NCI-H2107 treated with DMSO at 0.1 percent for 48 hours (cell line): ENCODE measurements around the gene LSM5.
"Not testable (repeated sequence)": the region's sequence is repeated elsewhere in the genome, so short reads cannot be mapped to it uniquely, and the experiment has no call there.

ENCODE experiments used
- DNase-seq: peaks from one replicate; lab custom pipeline; 2025; ENCODE audit not compliant: unreplicated experiment; lab: John Stamatoyannopoulos, UW

Gene LSM5

GRCh38 chr7:32506266-32507054 lies 16.3 kb upstream of the LSM5 start:
- DNase-seq, result no peak

GRCh38 chr7:32502728-32503127 lies 12.5 kb upstream of the LSM5 start:
- DNase-seq, result no peak

- DNase-seq, result no peak
These were observed 11.3 kb upstream of the LSM5 start for GRCh38 chr7:32501522-32501921.

GRCh38 chr7:32500922-32501341 lies 10.8 kb upstream of the LSM5 start:
- DNase-seq, result no peak

GRCh38 chr7:32500216-32500615 lies 10.0 kb upstream of the LSM5 start:
- DNase-seq, result not testable (repeated sequence)

DNA sequence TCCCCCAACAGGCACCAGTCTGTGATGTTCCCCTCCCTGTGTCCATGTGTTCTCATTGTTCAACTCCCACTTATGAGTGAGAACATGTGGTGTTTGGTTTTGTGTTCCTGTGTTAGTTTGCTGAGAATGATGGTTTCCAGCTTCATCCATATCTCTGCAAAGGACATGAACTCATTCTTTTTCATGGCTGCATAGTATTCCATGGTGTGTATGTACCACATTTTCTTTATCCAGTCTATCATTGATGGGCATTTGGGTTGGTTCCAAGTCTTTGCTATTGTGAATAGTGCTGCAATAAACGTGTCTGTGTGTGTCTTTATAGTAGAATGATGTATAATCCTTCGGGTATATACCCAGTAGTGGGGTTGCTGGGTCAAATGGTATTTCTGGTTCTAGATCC lies 9.6 kb upstream of the LSM5 start:
- DNase-seq, result not testable (repeated sequence)

DNA sequence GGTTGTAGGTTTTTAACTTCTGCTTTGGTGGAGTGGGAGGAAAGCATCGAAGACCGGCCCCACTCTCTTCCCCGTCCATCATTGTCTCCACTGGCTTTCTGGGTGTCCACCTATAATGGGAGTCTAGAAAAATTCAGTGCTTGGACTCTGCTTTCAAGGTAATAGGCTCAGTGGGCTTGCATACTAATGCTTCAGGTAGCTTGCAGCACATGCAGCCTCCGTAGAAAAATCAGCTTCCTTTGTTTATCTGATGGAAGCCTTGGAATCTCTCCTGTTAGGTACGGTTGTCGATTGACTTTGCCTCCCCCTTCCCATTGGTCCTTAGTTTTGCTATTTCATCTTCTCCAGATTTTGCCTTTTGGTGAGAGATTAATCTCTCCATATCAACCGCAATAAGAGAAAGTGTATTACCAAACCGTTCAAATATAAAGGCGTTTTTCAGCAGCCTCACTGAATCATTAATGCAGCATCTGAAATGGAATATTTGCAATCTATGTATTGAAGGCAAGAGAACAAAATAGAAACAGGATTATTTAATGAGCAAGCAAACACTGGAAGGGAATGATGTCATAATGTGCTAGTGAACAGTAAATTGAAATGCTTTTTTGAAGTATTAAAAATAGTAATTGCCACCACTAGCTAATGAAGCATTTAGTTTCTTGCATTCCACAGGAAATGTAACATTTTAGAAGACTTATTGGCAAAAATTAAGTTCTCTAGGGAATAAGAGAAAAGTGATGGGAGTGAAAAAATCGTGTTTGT lies 6.1 kb upstream of the LSM5 start:
- no peak for DNase-seq

- peak; percentile 81 for DNase-seq
These were observed 5.3 kb upstream of the LSM5 start, which contains the start of gene AVL9 for GRCh38 chr7:32495298-32496051. Gene AVL9 (plus strand): TSS chr7:32495489. CDS start chr7:32495710, 221 bp downstream.

GRCh38 chr7:32494946-32495297 lies 4.7 kb upstream of the LSM5 start:
- DNase-seq, result no peak

DNA sequence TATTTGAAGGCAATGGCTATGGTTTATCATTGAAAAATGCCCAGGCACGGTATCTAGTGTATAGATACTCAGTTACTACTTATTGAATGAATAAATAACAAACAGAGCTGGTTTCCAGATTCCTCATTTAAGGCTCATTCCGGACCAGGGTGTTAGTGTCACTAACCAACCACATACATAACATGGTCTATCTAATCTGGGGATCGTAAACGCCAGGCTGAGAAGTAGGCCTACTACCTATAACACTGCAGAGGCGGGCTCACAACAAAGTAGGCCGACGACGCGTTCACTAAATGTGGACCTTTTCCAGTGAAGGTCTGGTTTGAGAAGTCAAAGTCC lies 423 bp downstream of the LSM5 start:
- no peak for DNase-seq

GRCh38 chr7:32481921-32482320 lies 8.3 kb downstream of the LSM5 start:
- no peak for DNase-seq

DNA sequence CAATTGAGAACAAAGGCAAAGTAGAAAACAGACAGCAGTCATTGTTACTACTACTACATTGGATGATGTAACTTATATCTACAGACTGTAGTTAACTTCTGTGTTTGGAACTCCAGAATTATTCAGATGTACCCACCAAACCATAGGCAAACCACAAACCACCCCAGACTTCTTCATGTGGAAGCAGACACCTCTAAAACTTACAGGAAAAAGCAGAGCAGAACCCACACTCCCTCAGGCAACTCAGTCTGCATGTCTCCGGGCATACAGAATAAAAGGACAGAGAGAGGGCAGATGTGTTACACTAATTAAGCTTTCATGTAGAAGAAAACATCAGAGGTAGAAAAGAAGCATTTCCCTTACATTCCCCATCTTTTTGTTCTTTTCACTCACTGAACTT lies 9.0 kb downstream of the LSM5 start:
- DNase-seq, result no peak

DNA sequence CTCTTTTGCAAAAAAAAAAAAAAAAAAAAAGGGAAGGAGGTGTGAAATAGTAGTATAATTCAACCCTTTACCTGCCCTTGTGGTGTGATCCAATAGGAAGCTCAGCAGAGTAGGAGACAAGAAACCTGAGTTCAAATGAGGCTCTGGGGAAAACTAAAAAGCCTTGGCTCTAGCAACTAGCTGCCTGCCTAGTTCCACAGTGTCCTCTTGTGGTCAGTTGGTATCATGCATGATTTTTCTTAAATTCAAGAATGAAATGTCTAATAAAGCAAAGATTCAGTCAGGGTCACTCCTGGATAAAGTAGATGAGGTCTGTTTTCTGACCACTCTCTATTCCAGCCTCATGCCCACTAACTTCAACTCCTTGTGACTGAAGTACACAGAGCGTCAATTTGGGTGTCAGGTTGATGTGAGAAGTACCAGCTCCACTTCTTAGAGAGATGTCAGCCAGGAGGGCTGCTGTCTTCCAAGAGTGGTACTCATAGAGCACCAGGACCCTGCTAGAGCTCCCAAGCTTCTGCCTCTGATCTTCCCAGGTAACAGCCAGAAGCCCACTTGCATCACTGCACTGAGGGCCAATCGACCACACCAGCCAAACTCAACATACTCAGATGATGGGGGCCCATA lies 10.5 kb downstream of the LSM5 start:
- peak; percentile 56 for DNase-seq

- DNase-seq, result no peak
These were observed 12.6 kb downstream of the LSM5 start for GRCh38 chr7:32477649-32477980.

DNA sequence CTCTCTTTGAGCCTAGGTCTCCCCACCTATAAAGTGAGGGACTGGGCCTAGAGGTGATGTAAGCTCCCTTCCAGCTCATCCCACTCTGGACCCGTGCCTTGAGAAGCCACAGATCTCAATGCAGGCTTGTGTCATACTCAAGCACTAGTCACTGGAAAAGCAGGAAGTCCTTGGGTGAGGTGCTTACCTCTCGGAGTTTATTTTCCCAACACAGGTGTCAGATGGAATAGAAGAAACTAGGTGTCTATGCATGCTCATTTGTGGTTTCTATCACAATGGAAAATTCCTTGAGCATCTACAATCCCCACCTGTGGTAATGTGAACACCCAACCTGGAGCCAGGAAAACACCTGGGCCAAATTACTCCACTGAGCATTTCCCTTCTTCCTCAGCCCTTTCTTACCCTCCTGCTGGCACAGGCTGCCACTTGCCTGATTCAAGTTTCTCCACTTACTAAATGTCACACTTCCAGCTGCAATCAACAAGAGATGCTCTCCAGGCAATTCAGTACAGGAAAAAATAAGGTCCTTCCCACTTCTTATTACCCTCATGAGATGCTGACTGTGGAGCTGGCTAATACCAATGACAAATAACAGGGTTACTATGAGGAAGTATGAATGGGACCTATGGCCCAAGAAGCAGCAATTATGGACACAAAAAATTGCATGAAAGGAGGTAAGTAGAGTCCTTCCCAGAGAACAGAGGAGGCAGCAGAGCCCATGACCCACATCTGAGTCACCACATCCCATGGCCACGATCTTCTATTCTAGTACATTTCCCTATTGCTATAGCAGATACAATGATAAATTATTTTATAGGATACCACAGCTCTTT lies 13.1 kb downstream of the LSM5 start:
- DNase-seq, result peak; percentile 94

DNA sequence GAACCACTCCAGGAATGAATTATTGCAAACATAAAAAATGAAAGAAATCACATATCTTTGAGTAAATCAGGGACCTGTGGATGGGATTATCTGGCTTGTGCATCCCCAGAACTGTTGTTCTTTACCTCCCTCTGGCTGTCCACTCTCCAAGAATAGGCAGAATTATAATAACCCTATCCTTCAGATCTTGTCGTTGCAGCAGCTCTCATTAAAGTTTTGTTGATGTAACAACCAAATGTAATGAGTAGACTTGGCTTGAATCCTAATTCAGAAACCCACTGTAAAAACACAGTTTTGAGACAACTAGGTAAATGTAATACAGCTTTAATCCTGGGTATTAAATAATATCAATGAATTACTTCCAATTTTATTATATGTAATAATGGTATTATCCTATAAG lies 16.2 kb downstream of the LSM5 start:
- no peak for DNase-seq

GRCh38 chr7:32472015-32472414 lies 18.2 kb downstream of the LSM5 start:
- DNase-seq, result no peak

DNA sequence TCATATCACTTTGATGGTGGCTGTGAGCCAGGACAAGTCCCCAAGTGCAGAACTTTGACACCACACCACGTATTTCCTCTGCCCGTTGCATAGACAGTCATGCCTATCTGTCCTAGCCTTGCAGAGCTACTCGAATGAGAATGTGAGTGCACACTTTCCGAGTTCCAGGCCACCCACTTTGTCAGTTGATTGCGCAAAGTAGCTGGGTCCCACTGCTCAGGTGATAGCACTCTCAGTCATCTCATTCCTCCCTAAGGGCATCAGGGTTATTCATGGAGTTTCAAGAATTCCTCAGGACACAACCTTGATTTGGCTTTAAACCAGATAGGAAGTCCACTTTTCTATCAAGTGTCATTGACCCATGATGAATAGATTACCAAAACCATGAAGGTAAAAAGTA lies 19.3 kb downstream of the LSM5 start:
- DNase-seq, result no peak

DNA sequence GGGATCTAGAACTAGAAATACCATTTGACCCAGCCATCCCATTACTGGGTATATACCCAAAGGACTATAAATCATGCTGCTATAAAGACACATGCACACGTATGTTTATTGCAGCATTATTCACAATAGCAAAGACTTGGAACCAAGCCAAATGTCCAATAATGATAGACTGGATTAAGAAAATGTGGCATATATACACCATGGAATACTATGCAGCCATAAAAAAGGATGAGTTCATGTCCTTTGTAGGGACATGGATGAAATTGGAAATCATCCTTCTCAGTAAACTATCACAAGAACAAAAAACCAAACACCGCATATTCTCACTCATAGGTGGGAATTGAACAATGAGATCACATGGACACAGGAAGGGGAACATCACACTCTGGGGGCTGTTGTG lies 20.2 kb downstream of the LSM5 start:
- DNase-seq, result not testable (repeated sequence)

GRCh38 chr7:32464641-32465416 lies 25.4 kb downstream of the LSM5 start:
- not testable (repeated sequence) for DNase-seq
